ENCODE results near the gene PPP2CA.
"Not testable (repeated sequence)": the region's sequence is repeated elsewhere in the genome, so short reads cannot be mapped to it uniquely, and the experiment has no call there.

The PPP2CA gene

GRCh38 chr5:134188092-134188491, 37.8 kb downstream of the PPP2CA start:
- DNase-seq = no peak

GRCh38 chr5:134184155-134185135, 41.4 kb downstream of the PPP2CA start:
- no peak for DNase-seq

GRCh38 chr5:134183481-134183880, 42.4 kb downstream of the PPP2CA start:
- no peak for DNase-seq

- no peak for DNase-seq
Observed at GRCh38 chr5:134178096-134178419, 47.8 kb downstream of the PPP2CA start.

GRCh38 chr5:134177369-134178095, 48.3 kb downstream of the PPP2CA start:
- DNase-seq = no peak

GRCh38 chr5:134176511-134177368, 49.1 kb downstream of the PPP2CA start, which contains the start of gene SKP1:
TSS of gene SKP1 (minus strand) at chr5:134176950. CDS start at chr5:134174022, 2,928 bp downstream.
- DNase-seq = peak; percentile 71

- peak; percentile 46 for DNase-seq
Observed at GRCh38 chr5:134175921-134176510, 49.9 kb downstream of the PPP2CA start.

- DNase-seq = no peak
Observed at GRCh38 chr5:134174841-134175839, 50.7 kb downstream of the PPP2CA start.

GRCh38 chr5:134171972-134172371, 53.9 kb downstream of the PPP2CA start:
- no peak for DNase-seq

GRCh38 chr5:134162592-134162991, 63.3 kb downstream of the PPP2CA start:
- no peak for DNase-seq

GRCh38 chr5:134161513-134162395, 64.1 kb downstream of the PPP2CA start:
- DNase-seq = no peak

GRCh38 chr5:134153657-134154056, 72.2 kb downstream of the PPP2CA start:
- DNase-seq = no peak

- DNase-seq = no peak
Observed at GRCh38 chr5:134153241-134153640, 72.6 kb downstream of the PPP2CA start.

- not testable (repeated sequence) for DNase-seq
Observed at GRCh38 chr5:134152173-134152832, 73.6 kb downstream of the PPP2CA start.

GRCh38 chr5:134151723-134152122, 74.2 kb downstream of the PPP2CA start:
- no peak for DNase-seq

GRCh38 chr5:134149571-134150303, 76.1 kb downstream of the PPP2CA start:
- DNase-seq = no peak

GRCh38 chr5:134148986-134149539, 76.8 kb downstream of the PPP2CA start:
- no peak for DNase-seq

- no peak for DNase-seq
Observed at GRCh38 chr5:134148316-134148715, 77.6 kb downstream of the PPP2CA start.

Data from activated gamma-delta T cell (primary cell).